ENCODE data around the gene ZDHHC12.
"Not testable (repeated sequence)": the region's sequence is repeated elsewhere in the genome, so short reads cannot be mapped to it uniquely, and the experiment has no call there.

ZDHHC12 gene

DNA sequence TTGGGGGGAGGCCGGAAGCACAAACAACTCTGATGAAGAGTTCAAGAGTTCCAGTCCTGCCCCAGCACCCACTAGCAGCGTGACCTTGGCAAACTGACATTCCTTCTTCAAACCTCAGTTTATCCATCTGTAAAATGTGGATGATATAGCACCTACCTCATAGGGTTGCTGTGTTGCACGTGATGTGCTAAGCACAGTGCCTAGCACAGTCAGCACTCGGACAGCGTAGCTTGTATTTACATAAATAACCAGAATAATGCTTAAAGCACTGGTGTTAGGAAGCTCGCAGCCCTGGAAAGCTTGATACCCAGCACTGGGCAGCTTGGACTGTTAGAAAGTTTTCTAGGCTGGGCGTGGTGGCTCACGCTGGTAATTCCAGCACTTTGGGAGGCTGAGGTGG, 16.5 kb downstream of the ZDHHC12 start:
- DNase-seq (ENCODE audit: low spot score): no peak

DNA sequence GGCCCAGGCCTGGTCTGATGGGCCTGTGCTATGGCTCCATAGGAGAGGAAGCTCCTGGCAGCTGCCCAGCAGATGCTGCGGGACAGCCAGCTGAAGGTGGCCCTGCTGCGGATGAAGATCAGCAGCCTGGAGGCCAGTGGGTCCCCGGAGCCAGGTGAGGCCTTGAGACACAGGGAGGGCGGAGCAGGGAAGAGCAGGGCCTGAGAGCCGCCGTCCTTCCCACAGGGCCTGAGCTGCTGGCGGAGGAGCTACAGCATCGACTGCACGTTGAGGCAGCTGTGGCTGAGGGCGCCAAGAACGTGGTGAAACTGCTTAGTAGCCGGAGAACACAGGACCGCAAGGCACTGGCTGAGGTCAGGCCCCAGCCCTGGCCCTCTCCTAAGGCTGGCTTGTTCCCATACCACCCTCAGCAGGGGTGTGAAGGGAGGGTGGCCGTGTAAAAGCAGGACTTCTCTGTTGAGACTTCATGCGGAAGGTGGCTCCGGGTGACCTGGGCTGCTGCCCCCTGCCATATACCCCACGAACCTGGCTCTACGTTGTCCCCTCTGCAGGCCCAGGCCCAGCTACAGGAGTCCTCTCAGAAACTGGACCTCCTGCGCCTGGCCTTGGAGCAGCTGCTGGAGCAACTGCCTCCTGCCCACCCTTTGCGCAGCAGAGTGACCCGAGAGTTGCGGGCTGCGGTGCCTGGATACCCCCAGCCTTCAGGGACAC, 17.1 kb downstream of the ZDHHC12 start:
- no peak for DNase-seq (ENCODE audit: low spot score)

DNA sequence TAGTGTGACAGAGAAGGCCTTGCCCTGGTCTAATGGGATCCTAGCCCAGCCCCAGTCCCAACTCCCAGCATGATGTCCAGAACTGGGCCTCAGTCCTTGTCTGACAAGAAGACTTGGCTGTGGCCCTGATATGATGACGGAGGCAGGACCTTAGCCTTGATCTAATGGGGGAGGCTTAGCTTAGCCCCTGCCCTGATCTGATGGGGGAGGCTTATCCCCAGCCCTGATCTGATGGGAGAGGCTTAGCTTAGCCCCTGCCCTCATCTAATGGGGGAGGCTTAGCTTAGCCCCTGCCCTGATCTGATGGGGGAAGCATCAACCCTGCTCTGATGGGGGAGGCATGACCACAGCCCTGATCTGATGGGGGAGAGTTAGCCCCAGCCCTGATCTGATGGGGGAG, 17.9 kb downstream of the ZDHHC12 start:
- no peak for DNase-seq (ENCODE audit: low spot score)

DNA sequence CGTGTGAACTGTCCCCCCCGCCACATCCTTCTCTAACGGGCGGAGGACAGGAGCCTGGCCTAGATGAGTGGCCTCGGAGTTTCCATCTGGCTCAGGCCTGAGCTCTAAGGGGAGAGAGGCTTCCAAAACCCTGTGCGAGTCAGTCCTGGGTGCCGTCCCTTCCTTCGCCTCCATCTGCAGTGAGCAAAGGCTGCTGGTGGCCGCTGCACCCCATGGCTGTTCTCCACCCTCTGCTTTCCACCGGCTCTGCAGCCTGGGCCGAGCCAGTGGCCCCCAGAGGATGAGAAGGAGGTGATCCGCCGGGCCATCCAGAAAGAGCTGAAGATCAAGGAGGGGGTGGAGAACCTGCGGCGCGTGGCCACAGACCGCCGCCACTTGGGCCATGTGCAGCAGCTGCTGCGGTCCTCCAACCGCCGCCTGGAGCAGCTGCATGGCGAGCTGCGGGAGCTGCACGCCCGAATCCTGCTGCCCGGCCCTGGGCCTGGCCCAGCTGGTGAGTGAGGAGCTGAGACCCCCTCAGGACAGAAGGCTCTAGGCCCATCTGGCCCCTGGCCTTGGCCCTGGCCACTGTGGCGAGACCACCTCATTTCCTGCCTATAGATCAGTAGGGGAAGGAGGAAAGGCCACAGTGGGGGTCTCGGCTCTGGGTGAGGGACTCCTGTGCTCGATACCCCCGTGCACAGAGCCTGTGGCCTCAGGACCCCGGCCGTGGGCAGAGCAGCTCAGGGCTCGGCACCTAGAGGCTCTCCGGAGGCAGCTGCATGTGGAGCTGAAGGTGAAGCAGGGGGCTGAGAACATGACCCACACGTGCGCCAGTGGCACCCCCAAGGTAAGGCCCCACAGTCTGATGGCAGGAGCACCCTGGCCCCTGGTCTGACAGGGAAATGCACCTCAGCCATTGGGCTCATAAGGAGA, 18.6 kb downstream of the ZDHHC12 start:
- no peak for DNase-seq (ENCODE audit: low spot score)

DNA sequence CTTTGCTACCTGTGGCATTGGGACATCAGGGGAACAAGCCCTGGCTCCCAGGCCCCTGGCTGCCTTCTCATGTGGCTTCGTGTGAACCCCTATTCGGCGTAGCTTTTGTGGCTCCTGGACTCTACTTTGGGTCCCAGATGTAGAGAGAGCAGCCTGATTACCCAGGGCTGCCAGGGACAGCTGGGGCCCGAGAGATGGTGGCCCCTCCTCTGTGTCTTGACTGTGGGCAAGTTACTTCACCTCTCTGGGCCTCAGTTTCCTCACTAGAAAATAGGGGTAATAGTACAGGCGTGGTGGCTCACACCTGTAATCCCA, 19.6 kb downstream of the ZDHHC12 start:
- no peak for DNase-seq (ENCODE audit: low spot score)

DNA sequence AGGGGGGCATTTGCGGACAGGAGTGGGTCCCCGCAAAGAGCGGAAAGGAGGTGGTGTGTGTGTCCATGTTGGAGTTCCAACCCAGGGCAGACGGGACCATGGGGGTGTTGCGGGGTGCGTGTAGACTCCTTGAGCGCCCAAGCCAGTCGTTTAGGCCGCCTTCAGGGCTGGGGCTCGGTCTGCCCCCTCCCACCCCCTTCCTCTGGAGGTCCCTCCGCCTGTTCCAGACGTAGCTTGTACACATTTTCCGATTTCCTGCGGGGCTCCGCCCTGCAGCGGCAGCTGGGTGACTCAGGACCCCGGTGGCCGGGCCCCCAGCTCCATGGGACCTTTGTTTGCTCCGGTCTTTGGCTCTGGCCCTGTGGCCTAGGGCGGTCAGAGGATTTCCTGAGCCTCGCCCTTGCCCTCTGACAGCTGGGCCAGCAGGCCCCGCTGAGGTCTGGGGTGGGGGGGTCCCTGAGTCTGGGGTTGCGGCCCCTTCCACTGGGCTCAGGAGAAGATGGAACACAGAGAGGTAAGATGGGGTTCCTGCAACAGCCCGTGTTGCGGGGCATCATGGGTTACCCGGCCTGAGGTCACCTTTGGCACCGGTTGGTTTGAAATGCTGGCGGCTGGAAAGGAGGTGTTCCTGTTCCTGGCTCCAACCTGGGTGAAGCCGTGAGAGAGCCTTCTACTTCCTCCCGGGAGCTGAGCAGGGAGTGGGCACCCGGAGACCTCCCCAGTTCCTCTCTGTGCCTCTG, 20.1 kb downstream of the ZDHHC12 start:
- DNase-seq (ENCODE audit: low spot score): no peak

DNA sequence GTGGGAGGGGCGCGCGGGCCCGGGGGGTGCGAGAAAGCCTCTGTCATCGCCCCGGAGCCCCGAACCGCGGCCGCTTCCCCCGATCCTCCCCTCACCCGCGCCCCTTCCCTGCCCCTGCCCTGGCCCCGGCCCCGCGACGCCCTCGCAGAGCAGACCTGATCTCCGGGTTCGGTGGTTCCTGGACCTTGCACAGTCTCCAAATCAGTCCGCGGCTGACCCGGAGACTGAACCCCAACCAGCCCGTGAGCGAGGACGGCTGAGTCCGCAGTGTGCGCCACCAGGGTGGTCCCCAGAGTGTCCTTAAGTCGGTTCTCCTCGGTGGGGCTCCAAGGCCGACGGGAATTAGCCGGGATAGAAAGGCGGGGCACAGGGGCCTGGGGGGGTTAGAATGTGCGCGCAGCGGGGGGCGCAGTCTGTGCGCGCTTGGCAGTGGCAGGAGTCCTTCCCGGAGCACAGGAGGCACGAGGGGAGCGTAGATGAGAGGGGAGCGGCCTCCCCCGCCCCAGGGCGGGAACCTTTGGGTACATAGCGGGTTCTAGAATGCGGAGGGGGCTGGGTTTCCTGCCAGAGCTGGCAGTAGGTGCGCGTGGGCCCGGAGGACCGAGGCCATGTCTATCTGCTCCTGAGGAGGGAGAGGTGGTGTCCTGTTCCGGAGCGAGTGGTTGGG, 20.8 kb downstream of the ZDHHC12 start:
- DNase-seq (ENCODE audit: low spot score): peak; percentile 35

DNA sequence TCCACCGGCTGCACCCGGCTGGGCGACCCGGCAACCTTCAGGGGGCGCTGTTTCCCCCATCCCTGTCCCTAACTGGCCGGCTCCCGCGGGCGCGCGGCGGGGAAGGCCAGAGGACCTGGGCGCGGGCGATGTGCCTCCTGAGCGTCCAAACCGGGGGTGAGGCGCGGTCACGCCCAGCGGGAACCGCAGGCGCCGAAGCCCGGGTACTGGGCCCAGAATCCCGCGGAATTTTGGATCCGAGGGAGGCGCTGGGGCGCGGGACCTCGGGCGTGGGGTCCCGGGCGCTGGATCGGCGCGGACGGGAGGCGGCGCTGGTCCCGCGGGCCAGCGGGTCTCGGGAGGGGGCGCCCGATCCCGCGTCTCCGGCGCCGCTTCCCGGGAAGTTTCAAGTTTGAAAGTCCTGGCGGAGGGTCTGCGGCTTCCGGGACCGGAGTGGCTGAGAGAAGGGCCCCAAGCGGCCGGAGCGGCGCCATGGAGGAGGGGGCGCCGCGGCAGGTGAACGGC, 21.4 kb downstream of the ZDHHC12 start, which contains the start of gene PKN3:
TSS of gene PKN3 (plus strand) at position 59 of the 504 bp plus-strand sequence. CDS start at position 472, 413 bp downstream.
- peak; percentile 96 for DNase-seq (ENCODE audit: low spot score)

DNA sequence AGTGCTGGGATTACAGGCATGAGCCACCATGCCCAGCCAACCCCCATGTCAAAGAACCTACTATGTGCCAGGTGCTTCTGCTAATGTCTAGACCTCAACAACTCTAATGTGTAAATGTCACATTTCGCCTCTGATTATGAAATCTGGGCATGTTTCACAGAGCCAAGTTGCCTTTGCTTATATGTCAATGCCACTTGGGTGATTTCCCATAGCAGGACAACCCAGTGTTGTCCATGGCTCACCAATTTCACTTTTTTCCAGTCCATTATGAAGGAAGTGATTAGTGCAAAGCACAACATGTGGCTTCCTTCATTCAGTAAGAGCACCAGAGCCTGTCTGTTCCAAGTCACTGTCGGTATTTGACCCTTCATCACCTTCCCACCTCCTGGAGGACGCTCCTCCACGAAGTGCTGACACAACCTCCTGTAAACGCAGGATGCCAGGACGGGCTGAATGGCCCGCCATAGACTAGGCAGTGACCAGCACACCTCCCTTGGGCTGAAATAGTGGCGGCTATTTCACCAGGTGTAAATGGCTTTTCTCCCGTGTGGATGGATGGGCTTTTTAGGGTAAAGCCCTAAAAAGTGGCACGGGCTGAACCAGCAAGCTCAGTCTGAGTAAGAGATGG, 22.6 kb downstream of the ZDHHC12 start:
- no peak for DNase-seq (ENCODE audit: low spot score)

DNA sequence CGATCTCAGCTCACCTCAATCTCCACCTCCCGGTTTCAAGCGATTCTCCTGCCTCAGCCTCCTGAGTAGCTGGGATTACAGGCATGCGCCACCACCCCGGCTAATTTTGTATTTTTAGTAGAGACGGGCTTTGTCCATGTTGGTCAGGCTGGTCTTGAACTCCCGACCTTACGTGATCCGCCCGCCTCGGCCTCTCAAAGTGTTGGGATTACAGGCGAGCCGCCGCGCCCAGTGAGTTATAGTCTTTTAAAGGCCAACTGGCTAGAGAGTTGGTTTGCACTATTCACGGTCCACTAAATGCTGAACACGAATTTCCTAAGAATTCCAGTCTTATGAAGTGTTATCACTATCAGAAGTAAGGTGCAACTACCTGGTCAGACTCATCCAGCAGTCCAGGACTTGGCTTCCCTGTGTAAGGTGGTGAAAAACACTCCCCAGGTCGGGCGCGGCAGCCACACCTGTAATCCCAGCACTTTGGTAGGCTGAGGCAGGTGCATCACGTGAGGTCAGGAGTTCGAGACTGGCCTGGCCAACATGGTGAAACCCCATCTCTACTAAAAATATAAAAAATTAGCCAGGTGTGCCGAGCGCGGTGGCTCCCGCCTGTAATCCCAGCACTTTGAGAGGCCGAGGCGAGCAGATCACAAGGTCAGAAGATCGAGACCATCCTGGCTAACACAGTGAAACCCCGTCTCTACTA, 24.7 kb downstream of the ZDHHC12 start:
- DNase-seq (ENCODE audit: low spot score): not testable (repeated sequence)

DNA sequence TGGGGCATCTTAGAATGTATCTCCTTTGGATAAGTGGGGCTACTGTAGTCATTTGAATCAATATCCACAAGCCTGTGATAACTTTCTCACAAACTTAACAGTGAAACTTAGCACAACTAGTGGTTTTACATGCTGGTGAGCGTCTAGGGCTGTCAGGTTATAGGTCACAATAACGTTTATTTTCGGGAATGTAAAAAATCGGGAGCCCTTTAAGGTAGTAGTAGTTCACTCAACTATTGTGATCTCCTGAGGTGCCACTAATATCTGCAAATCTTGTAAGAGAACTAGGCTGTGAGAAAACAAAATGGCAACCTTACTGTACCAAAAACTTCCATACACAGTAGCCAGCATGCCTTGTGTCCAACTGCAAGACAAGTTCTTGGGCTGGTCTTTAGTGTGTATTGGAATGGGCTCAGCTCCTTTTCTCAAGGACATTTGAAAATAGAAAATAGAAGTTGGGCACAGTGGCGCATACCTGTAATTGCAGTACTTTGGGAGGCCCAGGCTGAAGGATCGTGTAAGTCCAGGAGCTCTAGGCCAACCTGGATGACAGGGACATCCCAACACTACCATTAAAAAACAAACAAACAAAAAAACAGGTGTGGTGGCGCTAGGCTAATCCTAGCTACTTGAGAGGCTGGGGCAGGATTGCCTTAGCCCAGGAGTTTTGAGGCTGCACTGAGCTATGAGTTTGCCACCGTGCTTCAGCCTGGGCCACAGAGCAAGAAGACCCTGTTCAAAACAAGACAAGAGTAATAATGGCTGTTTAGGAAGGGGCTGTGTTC, 26.8 kb downstream of the ZDHHC12 start:
- DNase-seq (ENCODE audit: low spot score): no peak

DNA sequence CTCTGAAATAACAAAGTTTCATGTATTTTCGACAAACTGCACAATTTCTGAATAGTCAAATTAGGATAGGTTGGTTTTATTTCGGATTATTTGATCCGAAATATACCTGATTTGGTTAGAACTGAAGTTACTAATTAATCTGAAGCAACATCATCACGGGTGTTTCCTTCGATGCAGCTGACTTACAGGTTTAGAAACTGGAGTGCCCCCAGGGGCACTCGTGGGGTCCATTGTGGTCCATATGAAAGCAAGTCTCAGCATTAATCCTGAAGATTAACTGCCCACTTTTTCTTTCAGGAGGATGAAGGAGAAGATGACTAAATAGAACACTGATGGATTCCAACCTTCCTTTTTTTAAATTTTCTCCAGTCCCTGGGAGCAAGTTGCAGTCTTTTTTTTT, 29.6 kb downstream of the ZDHHC12 start:
- DNase-seq (ENCODE audit: low spot score): no peak

DNA sequence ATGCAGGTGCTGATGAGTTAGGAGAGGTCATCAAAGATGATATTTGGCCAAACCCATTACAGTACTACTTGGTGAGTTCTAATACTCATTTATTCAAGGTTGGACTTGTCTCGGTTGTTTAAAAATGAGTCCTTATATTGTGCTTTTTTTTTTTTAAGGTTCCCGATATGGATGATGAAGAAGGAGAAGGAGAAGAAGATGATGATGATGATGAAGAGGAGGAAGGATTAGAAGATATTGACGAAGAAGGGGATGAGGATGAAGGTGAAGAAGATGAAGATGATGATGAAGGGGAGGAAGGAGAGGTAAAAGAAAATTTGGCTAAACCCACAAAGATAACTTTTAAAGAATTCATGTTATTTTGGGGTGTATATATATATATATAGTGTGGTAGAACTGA, 30.2 kb downstream of the ZDHHC12 start:
- DNase-seq (ENCODE audit: low spot score): not testable (repeated sequence)

DNA sequence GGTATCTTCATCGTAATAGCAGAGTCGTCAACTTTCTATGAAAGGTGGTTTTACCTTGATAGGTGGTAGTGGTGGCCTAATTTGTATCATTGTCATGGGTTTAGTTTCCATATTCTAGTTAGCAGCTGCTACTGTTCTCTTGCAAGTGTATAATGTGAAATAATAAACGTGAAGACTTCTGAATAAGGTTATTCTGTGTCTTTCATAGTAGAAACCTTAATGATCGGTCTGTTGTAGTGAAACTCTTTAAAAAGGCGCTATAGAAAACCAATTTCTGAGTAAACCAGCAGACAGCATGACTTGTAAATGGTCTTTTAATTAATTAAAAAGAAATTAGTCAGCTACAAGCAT, 33.3 kb downstream of the ZDHHC12 start:
- DNase-seq (ENCODE audit: low spot score): no peak

DNA sequence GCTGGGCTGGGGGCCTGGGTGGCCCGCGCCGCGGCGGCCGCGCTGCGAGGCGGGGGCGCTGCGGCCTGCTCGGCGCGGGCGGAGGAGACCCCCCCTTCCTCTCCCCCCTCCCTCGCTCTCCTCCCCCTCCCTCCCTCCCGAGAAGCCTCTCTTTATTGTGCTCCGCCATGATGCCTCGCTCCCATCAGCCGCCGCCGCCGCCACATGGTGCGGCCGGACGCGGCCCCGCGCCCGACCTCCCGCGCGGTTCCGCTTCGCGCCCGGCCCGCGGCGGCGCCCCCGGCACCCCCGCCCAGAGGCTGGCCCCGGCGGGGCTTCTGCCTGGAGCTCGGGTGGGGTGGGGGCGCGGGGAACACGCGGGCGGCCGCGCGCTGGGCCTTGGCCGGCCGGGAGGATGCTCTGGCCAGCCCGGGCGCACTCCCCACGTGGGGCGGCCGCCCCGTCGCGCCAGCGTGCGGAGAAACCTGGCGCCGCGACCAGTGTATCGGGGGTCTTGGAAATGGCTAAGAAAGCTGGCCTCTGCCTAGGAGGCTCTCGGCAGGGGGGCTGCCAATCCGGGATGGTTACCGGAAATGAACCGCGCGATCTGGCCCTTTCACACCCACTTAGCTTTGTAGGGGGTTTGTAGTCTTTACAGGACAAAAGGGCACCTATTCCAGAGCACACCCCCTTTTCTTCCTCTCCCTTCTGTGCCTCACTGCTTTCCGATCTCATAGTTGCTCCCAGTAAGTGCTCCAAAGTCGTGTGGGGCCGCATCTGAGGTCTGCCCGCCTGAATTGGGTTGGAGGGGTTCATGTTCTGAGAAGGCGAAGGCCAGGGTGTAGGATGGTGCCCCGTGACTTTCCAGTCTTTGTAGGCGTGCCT, 33.9 kb downstream of the ZDHHC12 start:
- peak; percentile 85 for DNase-seq (ENCODE audit: low spot score)

DNA sequence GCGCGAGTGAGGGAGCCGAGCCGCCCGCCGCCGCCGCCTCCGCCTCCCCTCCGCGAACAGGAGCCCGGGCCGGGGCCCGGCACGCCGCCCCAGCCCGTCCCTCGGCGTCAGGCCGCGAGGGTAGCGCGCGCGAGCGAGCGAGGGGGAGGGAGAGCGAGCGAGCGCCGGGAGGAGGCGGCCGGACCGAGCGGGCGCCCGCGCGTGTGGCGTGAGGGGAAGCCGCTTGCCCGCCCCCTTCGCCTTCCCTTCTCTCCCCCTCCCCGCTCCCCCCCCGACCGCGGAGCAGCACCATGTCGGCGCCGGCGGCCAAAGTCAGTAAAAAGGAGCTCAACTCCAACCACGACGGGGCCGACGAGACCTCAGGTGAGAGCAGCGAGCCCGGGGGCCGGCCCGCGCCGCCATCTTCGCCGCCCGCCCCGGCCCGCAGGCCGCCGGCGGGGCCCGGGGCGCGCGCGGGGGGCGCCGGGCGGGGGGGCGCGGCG, 34.6 kb downstream of the ZDHHC12 start:
- no peak for DNase-seq (ENCODE audit: low spot score)

DNA sequence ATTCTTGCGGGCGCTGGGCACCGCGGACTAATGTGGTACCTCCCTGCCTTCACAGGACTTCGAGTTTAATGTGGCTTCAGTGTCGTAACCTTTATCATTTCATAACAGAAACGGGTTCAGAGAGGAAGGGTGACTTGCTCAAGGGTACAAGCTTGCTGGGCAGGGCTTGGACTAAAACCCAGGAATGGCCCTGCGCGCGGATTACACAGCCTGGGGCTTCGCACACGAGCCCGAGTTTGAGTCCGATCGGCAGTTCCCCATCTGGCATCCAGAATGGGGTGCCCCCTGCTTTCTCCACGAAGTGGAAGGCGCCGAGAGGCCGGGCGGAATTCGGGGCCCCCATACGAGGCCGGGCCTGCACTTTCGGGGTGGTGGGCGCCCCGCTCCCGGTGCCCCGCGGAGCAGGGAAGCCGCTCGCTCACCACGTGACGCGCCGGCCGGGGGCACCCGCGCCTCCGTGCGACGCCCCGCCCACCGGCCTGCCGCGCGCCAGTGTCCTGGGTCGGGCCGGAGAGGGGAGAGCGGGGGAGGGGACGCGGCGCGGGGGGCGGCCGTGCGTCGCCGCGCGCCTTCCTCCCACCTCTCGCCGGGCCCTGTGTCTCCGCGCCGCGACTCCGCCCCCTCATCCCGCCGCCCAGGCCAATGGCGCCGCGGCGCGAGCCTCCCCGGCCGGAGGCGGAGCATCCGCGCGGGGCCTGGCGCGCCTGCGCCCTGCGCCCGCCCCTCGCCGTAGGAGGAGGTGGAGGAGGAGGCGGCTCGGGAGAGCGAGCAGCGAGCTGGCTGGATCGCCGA, 35.2 kb downstream of the ZDHHC12 start, which contains the start of gene SET:
TSS of gene SET (plus strand) at position 722 of the 792 bp plus-strand sequence. CDS start 361 bp downstream, outside the sequence.
- peak; percentile 100 for DNase-seq (ENCODE audit: low spot score)

DNA sequence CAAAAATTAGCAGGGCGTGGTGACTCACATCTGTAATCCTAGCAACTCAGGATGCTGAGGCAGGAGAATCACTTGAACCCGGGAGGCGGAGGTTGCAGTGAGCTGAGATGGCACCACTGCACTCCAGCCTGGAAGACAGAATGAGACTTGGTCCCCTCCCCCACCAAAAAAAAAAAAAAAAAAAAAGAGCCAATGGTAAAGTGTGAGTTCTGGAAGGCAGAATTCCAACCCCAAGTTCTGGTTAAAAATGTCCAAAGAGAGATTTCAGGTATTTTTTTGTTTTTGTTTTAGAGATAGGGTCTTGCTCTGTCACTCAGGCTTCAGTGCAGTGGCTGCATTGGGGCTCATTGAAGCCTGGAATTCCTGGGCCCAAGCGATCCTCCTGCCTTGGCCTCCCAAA, 36.5 kb downstream of the ZDHHC12 start:
- DNase-seq (ENCODE audit: low spot score): no peak
